RWPE2 (cell line): ENCODE results near the gene CDCA4.
A peak's percentile ranks its signal among the peaks of the same experiment; 100 is the strongest.
"Not testable (repeated sequence)": the region's sequence is repeated elsewhere in the genome, so short reads cannot be mapped to it uniquely, and the experiment has no call there.

ENCODE experiments used
- ATAC-seq: fragments of 200-7000 bp; cut with Tn5 transposase; 3 replicates; pipeline ENCODE4 v1.9.1; 2021; ENCODE audit warnings: low read depth
- DNase-seq: peaks from one replicate; pipeline ENCODE4 v3.0.0-alpha.2; 2020; ENCODE audit warnings: low spot score
- H3K27ac ChIP-seq: fragments of 450-650 bp; 2 replicates; pipeline ENCODE4 v1.5.1; 2017; ENCODE audit warnings: mild to moderate bottlenecking; ENCODE audit not compliant: poor library complexity, severe bottlenecking
- H3K27me3 ChIP-seq: fragments of 250-450 bp; sonication (Bioruptor Pico); 2 replicates; pipeline ENCODE4 v1.5.1; 2021; ENCODE audit warnings: mild to moderate bottlenecking, moderate library complexity; ENCODE audit not compliant: insufficient read depth, poor library complexity, severe bottlenecking
- H3K36me3 ChIP-seq: fragments of 250-450 bp; sonication (Bioruptor Pico); 2 replicates; pipeline ENCODE4 v1.5.1; 2020; ENCODE audit warnings: low read depth, mild to moderate bottlenecking, moderate library complexity
- H3K4me1 ChIP-seq: fragments of 250-450 bp; sonication (Bioruptor Pico); 2 replicates; pipeline ENCODE4 v1.5.1; 2021; ENCODE audit warnings: mild to moderate bottlenecking, moderate library complexity; ENCODE audit not compliant: insufficient read depth, poor library complexity, severe bottlenecking
- H3K4me3 ChIP-seq: fragments of 250-450 bp; sonication (Bioruptor Pico); 2 replicates; pipeline ENCODE4 v1.5.1; 2021; ENCODE audit warnings: mild to moderate bottlenecking, moderate library complexity; ENCODE audit not compliant: severe bottlenecking
- H3K9me3 ChIP-seq: fragments of 250-450 bp; sonication (Bioruptor Pico); 2 replicates; pipeline ENCODE4 v1.5.1; 2021; ENCODE audit warnings: mild to moderate bottlenecking, moderate library complexity; ENCODE audit not compliant: severe bottlenecking
- TF ChIP-seq, protein P1 (sequence below): fragments of 450-650 bp; IDR thresholded peaks from one replicate; pipeline ENCODE4 v1.5.1; 2017; ENCODE audit warnings: mild to moderate bottlenecking, moderate library complexity; ENCODE audit not compliant: poor library complexity, severe bottlenecking

The CDCA4 gene

DNA sequence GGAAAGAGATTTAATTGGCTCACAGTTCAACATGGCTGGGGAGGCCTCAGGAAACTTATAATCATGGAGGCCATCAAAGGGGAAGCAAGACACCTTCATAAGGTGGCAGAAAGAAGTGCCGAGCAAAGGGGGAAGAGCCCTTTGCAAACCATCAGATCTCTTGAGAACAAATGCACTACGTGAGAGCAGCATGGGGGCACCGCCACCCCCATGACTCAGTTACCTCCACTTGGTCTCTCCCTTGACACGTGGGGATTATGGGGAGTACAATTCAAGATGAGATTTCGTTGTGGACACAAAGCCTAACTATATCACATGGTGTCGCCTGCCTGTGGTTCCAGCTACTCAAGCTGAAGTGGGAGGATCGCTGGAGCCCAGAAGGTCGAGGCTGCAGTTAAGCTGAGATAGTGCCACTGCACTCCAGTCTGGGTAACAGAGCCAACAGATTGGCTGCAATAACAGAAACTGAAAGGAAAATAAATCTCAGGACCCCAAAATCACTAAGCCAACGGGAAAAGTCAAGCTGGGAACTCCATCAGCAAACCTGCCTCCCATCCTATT is 10.0 kb upstream of the CDCA4 start:
- H3K9me3 ChIP-seq, result no peaks in the 10 kb centered on the region
- H3K4me1 ChIP-seq, result peaks cover 39% of the 10 kb centered on the region
- peak overlapping the region; percentile 100 for H3K27ac ChIP-seq
- ATAC-seq (no peak), DNase-seq (no peak)
- H3K27me3 ChIP-seq, result no peaks in the 10 kb centered on the region
- H3K4me3 ChIP-seq, result no peak overlapping the region
- TF ChIP-seq, protein P1, sequence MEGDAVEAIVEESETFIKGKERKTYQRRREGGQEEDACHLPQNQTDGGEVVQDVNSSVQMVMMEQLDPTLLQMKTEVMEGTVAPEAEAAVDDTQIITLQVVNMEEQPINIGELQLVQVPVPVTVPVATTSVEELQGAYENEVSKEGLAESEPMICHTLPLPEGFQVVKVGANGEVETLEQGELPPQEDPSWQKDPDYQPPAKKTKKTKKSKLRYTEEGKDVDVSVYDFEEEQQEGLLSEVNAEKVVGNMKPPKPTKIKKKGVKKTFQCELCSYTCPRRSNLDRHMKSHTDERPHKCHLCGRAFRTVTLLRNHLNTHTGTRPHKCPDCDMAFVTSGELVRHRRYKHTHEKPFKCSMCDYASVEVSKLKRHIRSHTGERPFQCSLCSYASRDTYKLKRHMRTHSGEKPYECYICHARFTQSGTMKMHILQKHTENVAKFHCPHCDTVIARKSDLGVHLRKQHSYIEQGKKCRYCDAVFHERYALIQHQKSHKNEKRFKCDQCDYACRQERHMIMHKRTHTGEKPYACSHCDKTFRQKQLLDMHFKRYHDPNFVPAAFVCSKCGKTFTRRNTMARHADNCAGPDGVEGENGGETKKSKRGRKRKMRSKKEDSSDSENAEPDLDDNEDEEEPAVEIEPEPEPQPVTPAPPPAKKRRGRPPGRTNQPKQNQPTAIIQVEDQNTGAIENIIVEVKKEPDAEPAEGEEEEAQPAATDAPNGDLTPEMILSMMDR, result no peak
- H3K36me3 ChIP-seq, result no peaks in the 10 kb centered on the region

DNA sequence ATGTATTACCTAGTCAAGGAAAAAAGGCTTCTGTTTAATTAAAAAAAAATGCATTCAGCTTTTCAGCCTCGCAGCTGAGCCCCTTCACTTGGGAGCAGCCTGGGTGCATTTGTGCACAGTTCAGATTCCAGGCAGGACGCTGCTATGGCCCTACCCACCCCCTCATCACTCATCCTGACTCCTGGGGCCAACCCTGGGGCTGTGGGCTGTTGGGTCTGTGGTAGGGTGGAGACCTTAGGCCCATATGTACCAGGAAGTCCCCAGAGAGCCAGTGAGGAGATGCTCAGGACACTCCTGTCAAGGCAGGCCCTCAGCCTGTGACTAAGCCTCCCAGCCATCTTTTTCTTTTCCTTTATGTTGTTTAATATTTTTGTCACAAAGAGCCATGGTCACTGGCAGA is 9.3 kb upstream of the CDCA4 start:
- Histone ChIP-seq H3K4me1 (peaks cover 42% of the 10 kb centered on the region), H3K27ac (peak overlapping the region; percentile 100), H3K36me3 (no peaks in the 10 kb centered on the region), H3K4me3 (no peak overlapping the region), H3K9me3 (no peaks in the 10 kb centered on the region), H3K27me3 (no peaks in the 10 kb centered on the region)
- DNase-seq (no peak), ATAC-seq (no peak)
- TF ChIP-seq, protein P1, result no peak

DNA sequence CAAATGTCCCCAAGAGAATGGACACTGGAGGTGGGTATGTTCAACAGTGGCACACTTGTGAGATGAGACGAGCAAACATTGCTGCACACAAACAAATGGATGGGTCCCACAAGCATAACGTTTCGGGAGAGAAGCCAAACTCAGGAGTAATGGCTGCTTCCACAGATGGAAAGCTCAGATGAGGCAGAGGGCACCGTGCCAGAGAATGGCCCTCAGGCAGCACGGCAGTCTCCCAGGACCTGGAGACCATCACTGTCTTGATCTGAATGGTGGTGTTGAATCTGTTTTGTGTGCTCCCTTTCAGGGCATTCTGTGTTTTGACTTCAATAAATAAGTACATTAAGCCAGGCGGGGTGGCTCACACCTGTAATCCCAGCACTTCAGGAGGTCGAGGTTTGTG is 8.5 kb upstream of the CDCA4 start:
- TF ChIP-seq, protein P1, result no peak
- H3K4me1 ChIP-seq, result peaks cover 50% of the 10 kb centered on the region
- no peaks in the 10 kb centered on the region for H3K9me3 ChIP-seq
- no peaks in the 10 kb centered on the region for H3K27me3 ChIP-seq
- H3K4me3 ChIP-seq, result no peak overlapping the region
- H3K27ac ChIP-seq, result peak overlapping the region; percentile 100
- DNase-seq, result no peak
- no peaks in the 10 kb centered on the region for H3K36me3 ChIP-seq
- ATAC-seq, result no peak

DNA sequence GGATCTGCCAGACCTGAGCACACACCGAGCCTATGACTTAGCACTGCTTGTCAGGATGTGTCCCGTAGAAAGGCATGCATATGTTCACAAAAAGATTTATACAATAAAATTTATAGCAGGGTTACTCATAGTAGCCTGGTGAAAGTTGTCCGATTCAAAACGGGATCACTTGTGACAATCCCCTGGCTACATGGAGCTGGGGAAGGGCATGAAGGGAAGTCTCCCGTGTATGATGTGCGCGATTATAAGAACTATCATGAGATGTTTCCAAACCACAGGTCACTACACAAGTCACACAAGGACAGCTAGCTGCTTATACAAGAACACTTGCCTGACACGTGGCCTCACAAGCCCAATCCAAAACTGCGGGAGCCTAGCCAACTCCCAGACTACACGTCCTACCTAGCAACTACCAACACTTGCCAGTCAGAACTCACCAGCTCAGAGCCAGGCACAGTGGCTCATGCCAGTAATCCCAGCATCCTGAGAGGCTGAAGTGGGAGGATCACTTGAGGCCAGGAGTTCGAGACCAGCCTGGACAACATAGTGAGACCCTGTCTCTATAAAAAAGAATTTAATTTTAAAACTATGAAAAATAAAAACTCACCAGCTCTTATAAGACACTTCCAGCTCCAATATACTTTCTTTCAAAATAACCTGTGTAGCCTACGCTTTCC is 7.5 kb upstream of the CDCA4 start:
- ATAC-seq, result peak; percentile 42
- Histone ChIP-seq H3K4me3 (no peak overlapping the region), H3K27me3 (no peaks in the 10 kb centered on the region), H3K9me3 (no peaks in the 10 kb centered on the region), H3K36me3 (no peaks in the 10 kb centered on the region; the same call in 1 of the 2 replicates), H3K27ac (peak overlapping the region; percentile 100), H3K4me1 (peaks cover 60% of the 10 kb centered on the region)
- TF ChIP-seq, protein P1, result no peak
- DNase-seq, result no peak

DNA sequence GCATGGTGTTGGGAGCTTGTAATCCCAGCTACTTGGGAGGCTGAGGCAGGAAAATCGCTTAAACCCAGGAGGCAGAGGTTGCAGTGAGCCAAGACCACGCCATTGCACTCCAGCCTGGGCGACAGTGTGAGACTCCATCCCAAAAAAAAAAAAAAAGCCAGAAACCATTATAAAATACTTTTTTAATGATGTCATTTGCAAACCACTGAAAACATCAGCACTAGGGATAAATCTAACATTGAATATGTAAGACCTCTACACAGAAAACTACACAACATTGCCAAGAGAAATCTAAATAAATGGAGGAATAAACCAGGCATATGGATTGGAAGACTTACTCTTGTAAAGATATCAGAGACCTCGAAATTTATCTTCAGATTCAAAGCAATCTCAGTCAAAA is 6.8 kb upstream of the CDCA4 start:
- peak overlapping the region; percentile 100 for H3K27ac ChIP-seq
- peaks cover 67% of the 10 kb centered on the region for H3K4me1 ChIP-seq

More for the DNA sequence above, 6.8 kb upstream of the CDCA4 start:
- not testable (repeated sequence) for ATAC-seq, H3K4me3 ChIP-seq, H3K27me3 ChIP-seq, H3K36me3 ChIP-seq, H3K9me3 ChIP-seq, DNase-seq
